HepG2 (cell line): ENCODE measurements around the gene ASXL1. TPM values are rescaled to one million over a fixed set of nuclear protein-coding genes. Genes with fewer than 3 reads are reported as not detected.

Source experiments
- ESRRA ChIP-seq: sonication (generic); formaldehyde crosslinking; IDR thresholded peaks from 2 replicates; pipeline ENCODE4 v1.5.1; 2020; ENCODE audit warnings: mild to moderate bottlenecking, low read depth, missing genetic modification reagents
- FLYWCH1 ChIP-seq: sonication (generic); formaldehyde crosslinking; IDR thresholded peaks from 2 replicates; pipeline ENCODE4 v1.8.1; 2023; ENCODE audit warnings: mild to moderate bottlenecking, missing genetic modification reagents
- FOXK1 ChIP-seq: sonication (generic); formaldehyde crosslinking; IDR thresholded peaks from 2 replicates; pipeline ENCODE4 v1.4.0; 2020; ENCODE audit warnings: low read depth, missing genetic modification reagents, borderline replicate concordance
- HHEX ChIP-seq: IDR thresholded peaks from 2 replicates; pipeline ENCODE4 v1.6.1; 2016; ENCODE audit warnings: control low read depth
- NFE2 ChIP-seq: sonication (generic); formaldehyde crosslinking; IDR thresholded peaks from 2 replicates; pipeline ENCODE4 v1.4.0; 2020; ENCODE audit warnings: missing genetic modification reagents
- ZNF30 ChIP-seq: sonication (generic); formaldehyde crosslinking; IDR thresholded peaks from 2 replicates; pipeline ENCODE4 v1.5.0; 2020; ENCODE audit warnings: mild to moderate bottlenecking, missing genetic modification reagents
- ZNF598 ChIP-seq: sonication (generic); formaldehyde crosslinking; IDR thresholded peaks from 2 replicates; pipeline ENCODE4 v1.5.1; 2020; ENCODE audit warnings: mild to moderate bottlenecking, missing genetic modification reagents, borderline replicate concordance
- ZSCAN20 ChIP-seq: sonication (generic); formaldehyde crosslinking; IDR thresholded peaks from 2 replicates; pipeline ENCODE4 v1.4.0; 2020; ENCODE audit warnings: missing genetic modification reagents, mild to moderate bottlenecking, borderline replicate concordance
- polyA plus RNA-seq, 8 experiments: library from polyadenylated mRNA; depleted of rRNA in 3 of 8; stranded (reverse) in 7 of 8; unstranded in 1 of 8; fragments of >200 nt; fragmentation: Illumina TruSeq in 4 of 8; extraction: Trizol in 4 of 8; gene quantifications; 2 replicates each; pipeline versions ENCODE4 v1.2.1 to v1.2.3, GENCODE V29; 2011 to 2016; ENCODE audit warnings: low read depth in 4 of 8, missing spikeins in 1 of 8, mixed read lengths in 1 of 8; ENCODE audit not compliant: insufficient read depth in 1 of 8
- total RNA-seq, 5 experiments: library from RNA; depleted of rRNA; stranded (reverse); fragments of >200 nt; fragmentation: Illumina TruSeq; extraction: Trizol; gene quantifications; 2 replicates each; pipeline ENCODE4 v1.2.3, GENCODE V29; 2016; ENCODE audit warnings: low read depth in 1 of 5
- TF ChIP-seq, protein P1 (sequence below): sonication (generic); formaldehyde crosslinking; IDR thresholded peaks from 2 replicates; pipeline ENCODE4 v1.5.0; 2020; ENCODE audit warnings: mild to moderate bottlenecking, missing genetic modification reagents, borderline replicate concordance
- TF ChIP-seq, protein P2 (sequence below): sonication (generic); formaldehyde crosslinking; IDR thresholded peaks from 2 replicates; pipeline ENCODE4 v1.5.0; 2020; ENCODE audit warnings: mild to moderate bottlenecking, missing genetic modification reagents
- TF ChIP-seq, protein P3 (sequence below): sonication (generic); formaldehyde crosslinking; IDR thresholded peaks from 2 replicates; pipeline ENCODE4 v1.8.1; 2023; ENCODE audit warnings: mild to moderate bottlenecking, missing genetic modification reagents
- TF ChIP-seq, protein P4 (sequence below): sonication (generic); formaldehyde crosslinking; conservative IDR thresholded peaks from 2 replicates; pipeline ENCODE4 v1.8.0; 2022; ENCODE audit warnings: missing genetic modification reagents
- TF ChIP-seq, protein P5 (sequence below): sonication (generic); formaldehyde crosslinking; conservative IDR thresholded peaks from 2 replicates; pipeline ENCODE4 v1.5.0; 2020; ENCODE audit warnings: missing genetic modification reagents

The ASXL1 gene
- total and polyA plus RNA-seq, 2 of the 13 experiments (the other 11 are each of a cell fraction or from before 2014, with no cell fraction given) = 62.1 to 74.8 TPM

DNA sequence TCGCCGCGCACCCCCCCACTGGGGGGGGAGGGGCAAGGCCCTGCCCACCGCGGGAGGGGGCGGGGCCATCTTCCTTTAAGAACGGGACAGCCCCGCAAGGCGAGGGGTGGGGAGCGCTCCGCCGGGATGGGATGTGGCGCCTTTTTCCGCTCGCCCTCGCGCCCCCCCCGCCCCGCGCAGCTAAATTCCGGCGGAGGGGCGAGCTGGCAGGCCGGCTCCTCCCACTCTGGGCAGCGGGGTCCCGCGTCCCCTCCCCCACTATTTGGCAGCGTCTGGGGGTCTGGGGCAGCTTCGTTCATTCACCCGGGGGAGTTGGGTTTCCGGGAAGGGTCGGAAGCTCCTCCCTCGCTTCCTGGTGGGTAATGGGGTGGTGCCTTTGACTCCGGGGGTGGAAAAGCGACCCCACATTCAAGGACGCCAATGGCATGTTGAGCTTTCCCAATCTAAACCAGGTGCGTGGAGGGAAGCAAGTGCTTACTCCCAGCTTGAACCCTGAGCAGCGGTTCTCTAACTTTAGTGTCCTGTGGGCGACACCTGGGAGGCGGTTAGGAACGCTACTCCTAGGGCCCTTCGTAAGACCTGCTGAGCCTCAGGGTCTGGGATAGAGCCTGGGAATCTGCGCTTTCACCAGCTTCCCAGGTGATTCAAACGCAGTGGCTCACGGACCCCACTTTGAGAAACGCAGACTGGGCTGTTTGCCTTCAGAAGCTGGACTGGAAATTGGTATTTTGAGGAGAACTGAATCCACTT lies 927 bp downstream of the ASXL1 start (continued):
- TF ChIP-seq, protein P1, sequence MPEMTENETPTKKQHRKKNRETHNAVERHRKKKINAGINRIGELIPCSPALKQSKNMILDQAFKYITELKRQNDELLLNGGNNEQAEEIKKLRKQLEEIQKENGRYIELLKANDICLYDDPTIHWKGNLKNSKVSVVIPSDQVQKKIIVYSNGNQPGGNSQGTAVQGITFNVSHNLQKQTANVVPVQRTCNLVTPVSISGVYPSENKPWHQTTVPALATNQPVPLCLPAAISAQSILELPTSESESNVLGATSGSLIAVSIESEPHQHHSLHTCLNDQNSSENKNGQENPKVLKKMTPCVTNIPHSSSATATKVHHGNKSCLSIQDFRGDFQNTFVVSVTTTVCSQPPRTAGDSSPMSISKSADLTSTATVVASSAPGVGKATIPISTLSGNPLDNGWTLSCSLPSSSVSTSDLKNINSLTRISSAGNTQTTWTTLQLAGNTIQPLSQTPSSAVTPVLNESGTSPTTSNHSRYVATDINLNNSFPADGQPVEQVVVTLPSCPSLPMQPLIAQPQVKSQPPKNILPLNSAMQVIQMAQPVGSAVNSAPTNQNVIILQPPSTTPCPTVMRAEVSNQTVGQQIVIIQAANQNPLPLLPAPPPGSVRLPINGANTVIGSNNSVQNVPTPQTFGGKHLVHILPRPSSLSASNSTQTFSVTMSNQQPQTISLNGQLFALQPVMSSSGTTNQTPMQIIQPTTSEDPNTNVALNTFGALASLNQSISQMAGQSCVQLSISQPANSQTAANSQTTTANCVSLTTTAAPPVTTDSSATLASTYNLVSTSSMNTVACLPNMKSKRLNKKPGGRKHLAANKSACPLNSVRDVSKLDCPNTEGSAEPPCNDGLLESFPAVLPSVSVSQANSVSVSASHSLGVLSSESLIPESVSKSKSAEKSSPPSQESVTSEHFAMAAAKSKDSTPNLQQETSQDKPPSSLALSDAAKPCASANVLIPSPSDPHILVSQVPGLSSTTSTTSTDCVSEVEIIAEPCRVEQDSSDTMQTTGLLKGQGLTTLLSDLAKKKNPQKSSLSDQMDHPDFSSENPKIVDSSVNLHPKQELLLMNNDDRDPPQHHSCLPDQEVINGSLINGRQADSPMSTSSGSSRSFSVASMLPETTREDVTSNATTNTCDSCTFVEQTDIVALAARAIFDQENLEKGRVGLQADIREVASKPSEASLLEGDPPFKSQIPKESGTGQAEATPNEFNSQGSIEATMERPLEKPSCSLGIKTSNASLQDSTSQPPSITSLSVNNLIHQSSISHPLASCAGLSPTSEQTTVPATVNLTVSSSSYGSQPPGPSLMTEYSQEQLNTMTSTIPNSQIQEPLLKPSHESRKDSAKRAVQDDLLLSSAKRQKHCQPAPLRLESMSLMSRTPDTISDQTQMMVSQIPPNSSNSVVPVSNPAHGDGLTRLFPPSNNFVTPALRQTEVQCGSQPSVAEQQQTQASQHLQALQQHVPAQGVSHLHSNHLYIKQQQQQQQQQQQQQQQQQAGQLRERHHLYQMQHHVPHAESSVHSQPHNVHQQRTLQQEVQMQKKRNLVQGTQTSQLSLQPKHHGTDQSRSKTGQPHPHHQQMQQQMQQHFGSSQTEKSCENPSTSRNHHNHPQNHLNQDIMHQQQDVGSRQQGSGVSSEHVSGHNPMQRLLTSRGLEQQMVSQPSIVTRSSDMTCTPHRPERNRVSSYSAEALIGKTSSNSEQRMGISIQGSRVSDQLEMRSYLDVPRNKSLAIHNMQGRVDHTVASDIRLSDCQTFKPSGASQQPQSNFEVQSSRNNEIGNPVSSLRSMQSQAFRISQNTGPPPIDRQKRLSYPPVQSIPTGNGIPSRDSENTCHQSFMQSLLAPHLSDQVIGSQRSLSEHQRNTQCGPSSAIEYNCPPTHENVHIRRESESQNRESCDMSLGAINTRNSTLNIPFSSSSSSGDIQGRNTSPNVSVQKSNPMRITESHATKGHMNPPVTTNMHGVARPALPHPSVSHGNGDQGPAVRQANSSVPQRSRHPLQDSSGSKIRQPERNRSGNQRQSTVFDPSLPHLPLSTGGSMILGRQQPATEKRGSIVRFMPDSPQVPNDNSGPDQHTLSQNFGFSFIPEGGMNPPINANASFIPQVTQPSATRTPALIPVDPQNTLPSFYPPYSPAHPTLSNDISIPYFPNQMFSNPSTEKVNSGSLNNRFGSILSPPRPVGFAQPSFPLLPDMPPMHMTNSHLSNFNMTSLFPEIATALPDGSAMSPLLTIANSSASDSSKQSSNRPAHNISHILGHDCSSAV (CRISPR knock-in tag) = no peak
- TF ChIP-seq ZNF30 (CRISPR knock-in tag) (peak; percentile 93; the same call in 1 of the 2 replicates), FLYWCH1 (no peak), ZSCAN20 (CRISPR knock-in tag) (0 out of 2 replicates have a peak, but pooled peaks have one; percentile 51), HHEX (0 out of 2 replicates have a peak, but pooled peaks have one; percentile 7), ZNF598 (CRISPR knock-in tag) (peak; percentile 99), ESRRA (CRISPR knock-in tag) (peak; percentile 58), NFE2 (no peak), FOXK1 (CRISPR knock-in tag) (peak; percentile 42; the same call in 1 of the 2 replicates)
- TF ChIP-seq, protein P2, sequence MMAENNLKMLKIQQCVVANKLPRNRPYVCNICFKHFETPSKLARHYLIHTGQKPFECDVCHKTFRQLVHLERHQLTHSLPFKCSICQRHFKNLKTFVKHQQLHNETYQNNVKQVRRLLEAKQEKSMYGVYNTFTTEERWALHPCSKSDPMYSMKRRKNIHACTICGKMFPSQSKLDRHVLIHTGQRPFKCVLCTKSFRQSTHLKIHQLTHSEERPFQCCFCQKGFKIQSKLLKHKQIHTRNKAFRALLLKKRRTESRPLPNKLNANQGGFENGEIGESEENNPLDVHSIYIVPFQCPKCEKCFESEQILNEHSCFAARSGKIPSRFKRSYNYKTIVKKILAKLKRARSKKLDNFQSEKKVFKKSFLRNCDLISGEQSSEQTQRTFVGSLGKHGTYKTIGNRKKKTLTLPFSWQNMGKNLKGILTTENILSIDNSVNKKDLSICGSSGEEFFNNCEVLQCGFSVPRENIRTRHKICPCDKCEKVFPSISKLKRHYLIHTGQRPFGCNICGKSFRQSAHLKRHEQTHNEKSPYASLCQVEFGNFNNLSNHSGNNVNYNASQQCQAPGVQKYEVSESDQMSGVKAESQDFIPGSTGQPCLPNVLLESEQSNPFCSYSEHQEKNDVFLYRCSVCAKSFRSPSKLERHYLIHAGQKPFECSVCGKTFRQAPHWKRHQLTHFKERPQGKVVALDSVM (CRISPR knock-in tag) = peak; percentile 18; the same call in 1 of the 2 replicates
- TF ChIP-seq, protein P3, sequence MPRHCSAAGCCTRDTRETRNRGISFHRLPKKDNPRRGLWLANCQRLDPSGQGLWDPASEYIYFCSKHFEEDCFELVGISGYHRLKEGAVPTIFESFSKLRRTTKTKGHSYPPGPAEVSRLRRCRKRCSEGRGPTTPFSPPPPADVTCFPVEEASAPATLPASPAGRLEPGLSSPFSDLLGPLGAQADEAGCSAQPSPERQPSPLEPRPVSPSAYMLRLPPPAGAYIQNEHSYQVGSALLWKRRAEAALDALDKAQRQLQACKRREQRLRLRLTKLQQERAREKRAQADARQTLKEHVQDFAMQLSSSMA (CRISPR knock-in tag) = 0 out of 2 replicates have a peak, but pooled peaks have one; percentile 32
- TF ChIP-seq, protein P4, sequence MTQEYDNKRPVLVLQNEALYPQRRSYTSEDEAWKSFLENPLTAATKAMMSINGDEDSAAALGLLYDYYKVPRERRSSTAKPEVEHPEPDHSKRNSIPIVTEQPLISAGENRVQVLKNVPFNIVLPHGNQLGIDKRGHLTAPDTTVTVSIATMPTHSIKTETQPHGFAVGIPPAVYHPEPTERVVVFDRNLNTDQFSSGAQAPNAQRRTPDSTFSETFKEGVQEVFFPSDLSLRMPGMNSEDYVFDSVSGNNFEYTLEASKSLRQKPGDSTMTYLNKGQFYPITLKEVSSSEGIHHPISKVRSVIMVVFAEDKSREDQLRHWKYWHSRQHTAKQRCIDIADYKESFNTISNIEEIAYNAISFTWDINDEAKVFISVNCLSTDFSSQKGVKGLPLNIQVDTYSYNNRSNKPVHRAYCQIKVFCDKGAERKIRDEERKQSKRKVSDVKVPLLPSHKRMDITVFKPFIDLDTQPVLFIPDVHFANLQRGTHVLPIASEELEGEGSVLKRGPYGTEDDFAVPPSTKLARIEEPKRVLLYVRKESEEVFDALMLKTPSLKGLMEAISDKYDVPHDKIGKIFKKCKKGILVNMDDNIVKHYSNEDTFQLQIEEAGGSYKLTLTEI (CRISPR knock-in tag) = no peak
- TF ChIP-seq, protein P5, sequence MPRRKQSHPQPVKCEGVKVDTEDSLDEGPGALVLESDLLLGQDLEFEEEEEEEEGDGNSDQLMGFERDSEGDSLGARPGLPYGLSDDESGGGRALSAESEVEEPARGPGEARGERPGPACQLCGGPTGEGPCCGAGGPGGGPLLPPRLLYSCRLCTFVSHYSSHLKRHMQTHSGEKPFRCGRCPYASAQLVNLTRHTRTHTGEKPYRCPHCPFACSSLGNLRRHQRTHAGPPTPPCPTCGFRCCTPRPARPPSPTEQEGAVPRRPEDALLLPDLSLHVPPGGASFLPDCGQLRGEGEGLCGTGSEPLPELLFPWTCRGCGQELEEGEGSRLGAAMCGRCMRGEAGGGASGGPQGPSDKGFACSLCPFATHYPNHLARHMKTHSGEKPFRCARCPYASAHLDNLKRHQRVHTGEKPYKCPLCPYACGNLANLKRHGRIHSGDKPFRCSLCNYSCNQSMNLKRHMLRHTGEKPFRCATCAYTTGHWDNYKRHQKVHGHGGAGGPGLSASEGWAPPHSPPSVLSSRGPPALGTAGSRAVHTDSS (CRISPR knock-in tag) = no peak; the same call in 1 of the 2 replicates
